HFFc6 (cell line): Measurements from ENCODE around the gene PCGF2. TPM values are rescaled to one million over a fixed set of nuclear protein-coding genes. Genes with fewer than 3 reads are reported as not detected.

Experiments used
- DNase-seq: peaks from one replicate; pipeline ENCODE4 v3.0.0-alpha.2; 2018
- H3K27ac Mint-ChIP-seq: 2 replicates; pipeline ENCODE4 v1.8.0; 2020; ENCODE audit warnings: mild to moderate bottlenecking, mixed read lengths
- H3K27me3 Mint-ChIP-seq: 2 replicates; pipeline ENCODE4 v1.8.0; 2021; ENCODE audit warnings: mild to moderate bottlenecking, moderate library complexity, mixed read lengths; ENCODE audit not compliant: insufficient read depth
- H3K36me3 Mint-ChIP-seq: 2 replicates; pipeline ENCODE4 v1.8.0; 2021; ENCODE audit warnings: low read depth, mixed read lengths
- H3K4me1 Mint-ChIP-seq: 2 replicates; pipeline ENCODE4 v1.8.0; 2020; ENCODE audit warnings: low read depth, mixed read lengths
- H3K4me3 Mint-ChIP-seq: 2 replicates; pipeline ENCODE4 v1.8.0; 2020; ENCODE audit warnings: mild to moderate bottlenecking, moderate library complexity, mixed read lengths
- H3K9me3 Mint-ChIP-seq: 2 replicates; pipeline ENCODE4 v1.8.0; 2020; ENCODE audit warnings: mild to moderate bottlenecking, mixed read lengths
- CTCF ChIP-seq: fragments of 200-600 bp; sonication (generic); IDR thresholded peaks from 2 replicates; pipeline ENCODE4 v1.5.0; 2021; ENCODE audit warnings: antibody characterized with exemption, mild to moderate bottlenecking
- total RNA-seq, 6 experiments: library from RNA; stranded (reverse); fragmentation: NEBNext Ultra II Directional; extraction: Animal tissue kit (Norgen Biotek cat#: 25700); gene quantifications; 2 replicates in 1 of 6; 3 replicates in 5 of 6; pipeline ENCODE4 v1.2.3, GENCODE V29; 2021

PCGF2 gene
- total RNA-seq, 6 experiments from 2014 or later, result 59.7 to 73.5 (median 69.0) TPM

DNA sequence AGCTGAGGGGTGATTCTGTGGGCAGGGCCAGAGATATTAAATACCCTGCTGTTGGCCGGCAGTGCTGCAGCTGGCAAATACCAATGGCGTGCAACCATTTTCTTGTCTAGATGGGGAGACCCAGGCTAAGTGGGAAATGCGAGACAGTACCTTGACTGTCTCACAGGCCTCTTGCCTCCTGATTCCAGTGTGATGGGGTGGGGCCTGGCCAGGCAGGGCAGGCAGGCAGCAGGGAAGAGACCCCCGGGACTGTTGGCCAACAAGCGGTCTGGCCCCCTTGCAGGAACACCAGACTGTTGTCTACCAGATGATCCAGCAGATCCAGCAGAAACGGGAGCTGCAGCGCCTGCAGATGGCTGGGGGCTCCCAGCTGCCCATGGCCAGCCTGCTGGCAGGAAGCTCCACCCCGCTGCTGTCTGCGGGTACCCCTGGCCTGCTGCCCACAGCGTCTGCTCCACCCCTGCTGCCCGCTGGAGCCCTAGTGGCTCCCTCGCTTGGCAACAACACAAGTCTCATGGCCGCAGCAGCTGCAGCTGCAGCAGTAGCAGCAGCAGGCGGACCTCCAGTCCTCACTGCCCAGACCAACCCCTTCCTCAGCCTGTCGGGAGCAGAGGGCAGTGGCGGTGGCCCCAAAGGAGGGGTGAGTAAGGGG lies 23.7 kb downstream of the PCGF2 start:
- DNase-seq, result no peak
- H3K4me3 Mint-ChIP-seq, result no peak overlapping the region
- H3K4me1 Mint-ChIP-seq, result peaks cover 13% of the 10 kb centered on the region
- H3K27me3 Mint-ChIP-seq, result no peaks in the 10 kb centered on the region; the same call in 1 of the 2 replicates
- H3K9me3 Mint-ChIP-seq, result no peaks in the 10 kb centered on the region
- H3K36me3 Mint-ChIP-seq, result peaks cover 9% of the 10 kb centered on the region; the same call in 1 of the 2 replicates
- TF ChIP-seq CTCF, result no peak
- no peak overlapping the region for H3K27ac Mint-ChIP-seq

GRCh38 chr17:38721802-38722201 lies 26.3 kb downstream of the PCGF2 start:
- no peak overlapping the region for H3K4me3 Mint-ChIP-seq
- peaks cover 14% of the 10 kb centered on the region for H3K36me3 Mint-ChIP-seq
- no peak for DNase-seq
- TF ChIP-seq CTCF, result no peak
- no peaks in the 10 kb centered on the region; the same call in 1 of the 2 replicates for H3K27me3 Mint-ChIP-seq
- H3K27ac Mint-ChIP-seq, result no peak overlapping the region
- no peaks in the 10 kb centered on the region for H3K4me1 Mint-ChIP-seq
- no peaks in the 10 kb centered on the region for H3K9me3 Mint-ChIP-seq

- Mint-ChIP-seq H3K4me1 (no peaks in the 10 kb centered on the region), H3K27me3 (no peaks in the 10 kb centered on the region; the same call in 1 of the 2 replicates), H3K9me3 (no peaks in the 10 kb centered on the region), H3K27ac (no peak overlapping the region), H3K4me3 (no peak overlapping the region), H3K36me3 (peaks cover 16% of the 10 kb centered on the region)
- DNase-seq, result no peak
- TF ChIP-seq CTCF, result no peak
Observed at GRCh38 chr17:38720941-38721340, 27.2 kb downstream of the PCGF2 start.

DNA sequence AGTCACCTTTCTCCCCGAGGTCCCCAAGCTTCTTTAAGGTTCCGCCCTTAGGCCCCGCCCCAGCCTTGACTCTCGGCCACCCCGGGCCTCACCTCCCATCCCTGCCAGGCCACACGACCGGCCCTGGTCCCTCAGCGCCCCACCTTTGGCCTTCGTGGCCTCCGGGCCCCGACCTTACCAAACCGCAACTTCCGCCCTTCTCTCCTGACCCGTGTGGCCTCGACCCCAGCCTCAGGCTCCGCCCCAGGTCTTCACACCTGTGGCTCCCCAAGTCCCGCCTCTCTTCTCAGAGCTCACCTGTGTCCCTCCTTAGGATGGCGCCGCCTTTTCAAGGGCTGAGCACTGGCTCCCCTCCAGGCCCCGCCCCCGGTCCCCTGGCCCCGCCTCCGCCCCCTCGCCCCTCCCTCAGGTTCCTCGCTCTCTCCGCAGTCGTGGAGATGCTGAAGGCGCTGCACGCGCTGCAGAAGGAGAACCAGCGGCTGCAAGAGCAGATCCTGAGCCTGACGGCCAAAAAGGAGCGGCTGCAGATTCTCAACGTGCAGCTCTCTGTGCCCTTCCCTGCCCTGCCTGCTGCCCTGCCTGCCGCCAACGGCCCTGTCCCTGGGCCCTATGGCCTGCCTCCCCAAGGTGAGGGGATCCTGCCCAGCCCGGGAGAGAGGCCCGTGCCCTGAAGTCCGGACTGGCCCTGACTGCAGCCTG lies 28.0 kb downstream of the PCGF2 start:
- H3K36me3 Mint-ChIP-seq, result peaks cover 19% of the 10 kb centered on the region

GRCh38 chr17:38719289-38719942 lies 28.7 kb downstream of the PCGF2 start:
- no peaks in the 10 kb centered on the region for H3K4me1 Mint-ChIP-seq
- H3K4me3 Mint-ChIP-seq, result no peak overlapping the region
- H3K27me3 Mint-ChIP-seq, result no peaks in the 10 kb centered on the region; the same call in 1 of the 2 replicates
- no peak for DNase-seq
- H3K36me3 Mint-ChIP-seq, result peaks cover 19% of the 10 kb centered on the region
- H3K27ac Mint-ChIP-seq, result no peak overlapping the region
- TF ChIP-seq CTCF, result no peak
- no peaks in the 10 kb centered on the region for H3K9me3 Mint-ChIP-seq

More for the DNA sequence above, 28.0 kb downstream of the PCGF2 start:
- no peak overlapping the region for H3K27ac Mint-ChIP-seq
- no peaks in the 10 kb centered on the region for H3K4me1 Mint-ChIP-seq
- TF ChIP-seq CTCF, result no peak
- H3K4me3 Mint-ChIP-seq, result no peak overlapping the region
- no peaks in the 10 kb centered on the region for H3K9me3 Mint-ChIP-seq
- no peak for DNase-seq
- H3K27me3 Mint-ChIP-seq, result no peaks in the 10 kb centered on the region; the same call in 1 of the 2 replicates
